HG03139 (cell line): ENCODE data around the gene BNC2.
"Not testable (repeated sequence)": the region's sequence is repeated elsewhere in the genome, so short reads cannot be mapped to it uniquely, and the experiment has no call there.

ENCODE experiments used
- ATAC-seq: cut with Tn5 transposase; IDR thresholded peaks from one replicate; pipeline ENCODE4 v1.9.1; 2021; ENCODE audit not compliant: unreplicated experiment

BNC2 gene, protein sequence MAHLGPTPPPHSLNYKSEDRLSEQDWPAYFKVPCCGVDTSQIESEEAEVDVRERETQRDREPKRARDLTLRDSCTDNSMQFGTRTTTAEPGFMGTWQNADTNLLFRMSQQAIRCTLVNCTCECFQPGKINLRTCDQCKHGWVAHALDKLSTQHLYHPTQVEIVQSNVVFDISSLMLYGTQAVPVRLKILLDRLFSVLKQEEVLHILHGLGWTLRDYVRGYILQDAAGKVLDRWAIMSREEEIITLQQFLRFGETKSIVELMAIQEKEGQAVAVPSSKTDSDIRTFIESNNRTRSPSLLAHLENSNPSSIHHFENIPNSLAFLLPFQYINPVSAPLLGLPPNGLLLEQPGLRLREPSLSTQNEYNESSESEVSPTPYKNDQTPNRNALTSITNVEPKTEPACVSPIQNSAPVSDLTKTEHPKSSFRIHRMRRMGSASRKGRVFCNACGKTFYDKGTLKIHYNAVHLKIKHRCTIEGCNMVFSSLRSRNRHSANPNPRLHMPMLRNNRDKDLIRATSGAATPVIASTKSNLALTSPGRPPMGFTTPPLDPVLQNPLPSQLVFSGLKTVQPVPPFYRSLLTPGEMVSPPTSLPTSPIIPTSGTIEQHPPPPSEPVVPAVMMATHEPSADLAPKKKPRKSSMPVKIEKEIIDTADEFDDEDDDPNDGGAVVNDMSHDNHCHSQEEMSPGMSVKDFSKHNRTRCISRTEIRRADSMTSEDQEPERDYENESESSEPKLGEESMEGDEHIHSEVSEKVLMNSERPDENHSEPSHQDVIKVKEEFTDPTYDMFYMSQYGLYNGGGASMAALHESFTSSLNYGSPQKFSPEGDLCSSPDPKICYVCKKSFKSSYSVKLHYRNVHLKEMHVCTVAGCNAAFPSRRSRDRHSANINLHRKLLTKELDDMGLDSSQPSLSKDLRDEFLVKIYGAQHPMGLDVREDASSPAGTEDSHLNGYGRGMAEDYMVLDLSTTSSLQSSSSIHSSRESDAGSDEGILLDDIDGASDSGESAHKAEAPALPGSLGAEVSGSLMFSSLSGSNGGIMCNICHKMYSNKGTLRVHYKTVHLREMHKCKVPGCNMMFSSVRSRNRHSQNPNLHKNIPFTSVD

DNA sequence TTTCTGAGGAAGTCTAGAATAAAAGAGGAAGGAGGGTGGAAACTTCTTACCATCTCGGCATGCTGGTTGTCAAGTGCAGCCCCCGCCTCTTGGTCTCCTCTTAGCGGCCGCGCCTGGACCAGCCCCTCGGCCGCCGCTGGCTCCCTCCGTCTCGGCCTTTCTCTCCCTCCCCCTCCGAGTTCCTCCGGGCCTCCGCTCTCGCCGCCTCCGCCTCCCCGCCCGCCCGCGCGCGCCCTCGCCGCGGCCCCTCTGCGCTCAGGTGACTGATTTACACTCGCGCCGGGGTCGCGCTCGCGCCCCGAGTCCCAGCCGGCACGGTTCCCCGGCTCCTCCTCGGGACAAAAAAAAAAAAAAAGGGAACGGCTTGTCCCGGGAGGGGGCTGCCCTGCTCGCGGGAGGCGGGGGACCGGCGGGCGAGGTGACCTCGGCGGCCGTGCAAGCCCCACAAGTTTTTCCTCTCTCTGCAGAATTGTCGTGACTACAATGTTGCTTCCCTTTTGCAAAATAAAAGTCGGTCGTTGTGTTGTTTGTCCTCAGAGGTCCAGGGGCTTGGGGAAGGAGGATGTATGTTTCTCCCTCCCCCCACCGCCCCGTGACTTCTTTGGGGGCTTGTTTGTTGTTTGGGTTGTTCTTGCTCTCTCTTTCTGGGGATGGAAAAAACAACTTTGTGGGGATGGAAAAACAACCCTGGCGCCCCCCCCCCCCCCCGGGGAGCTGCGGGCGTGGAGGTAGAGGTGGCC is at the start of gene BNC2:
Gene BNC2 (minus strand): TSS at position 75 of the 740 bp plus-strand sequence. CDS start 22 bp downstream, at position 53.
- ATAC-seq: no peak

GRCh38 chr9:16918920-16919319 is 48.5 kb upstream of the BNC2 start:
- ATAC-seq: no peak

DNA sequence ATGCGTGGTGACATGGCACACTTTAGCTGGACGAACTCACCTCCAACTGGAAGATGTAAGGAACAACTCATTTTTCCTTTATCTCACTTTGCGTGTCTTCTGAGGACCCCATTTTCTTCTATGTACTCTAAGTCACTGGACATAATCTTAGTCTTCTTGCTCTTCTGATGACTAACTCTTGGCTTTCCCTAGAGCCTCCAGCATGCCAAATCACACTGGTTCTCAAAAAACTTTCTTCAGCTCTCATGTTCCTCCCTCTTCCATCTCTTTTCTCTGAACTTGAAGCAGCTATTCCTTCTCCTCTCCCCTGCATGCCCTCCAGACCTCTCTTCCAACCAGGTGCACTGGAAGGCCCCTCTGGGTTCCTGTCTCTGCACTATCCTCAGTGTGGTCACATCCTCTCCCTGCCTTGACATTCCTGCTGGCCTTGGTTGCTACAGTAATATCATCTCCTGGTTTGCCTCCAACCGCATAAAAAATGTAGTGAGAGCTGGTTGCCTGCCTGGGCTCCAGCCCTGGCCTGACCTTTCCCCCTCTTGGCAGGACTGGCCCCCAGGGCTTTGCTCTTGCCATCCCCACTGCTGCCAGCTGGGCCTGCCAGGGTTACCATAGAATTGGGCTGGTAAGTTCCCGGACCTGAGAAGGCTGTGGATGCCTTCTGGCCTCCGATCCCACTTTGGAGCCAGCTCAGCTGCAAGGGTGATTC is 44.8 kb upstream of the BNC2 start:
- no peak for ATAC-seq

GRCh38 chr9:16912197-16912596 is 41.7 kb upstream of the BNC2 start:
- ATAC-seq: no peak

DNA sequence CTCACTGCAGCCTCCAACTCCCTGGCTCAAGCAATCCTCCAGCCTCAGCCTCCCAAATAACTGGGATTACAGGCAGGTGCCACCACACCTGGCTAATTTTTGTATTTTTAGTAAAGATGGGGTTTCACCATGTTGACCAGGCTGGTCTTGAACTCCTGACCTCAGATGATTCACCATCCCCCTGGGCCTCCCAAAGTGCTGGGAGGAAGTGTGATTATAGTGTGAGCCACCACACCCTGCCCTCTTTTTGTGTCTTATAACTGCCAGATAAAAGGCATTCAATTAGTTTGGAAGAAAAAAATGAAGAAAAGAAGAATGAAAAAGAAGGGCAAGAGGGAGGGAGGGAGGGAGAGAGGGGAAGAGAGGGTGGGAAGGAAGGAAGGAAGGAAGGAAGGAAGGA is 37.7 kb upstream of the BNC2 start:
- ATAC-seq: not testable (repeated sequence)

- ATAC-seq: no peak
Measured at GRCh38 chr9:16904655-16905054, 34.2 kb upstream of the BNC2 start.

DNA sequence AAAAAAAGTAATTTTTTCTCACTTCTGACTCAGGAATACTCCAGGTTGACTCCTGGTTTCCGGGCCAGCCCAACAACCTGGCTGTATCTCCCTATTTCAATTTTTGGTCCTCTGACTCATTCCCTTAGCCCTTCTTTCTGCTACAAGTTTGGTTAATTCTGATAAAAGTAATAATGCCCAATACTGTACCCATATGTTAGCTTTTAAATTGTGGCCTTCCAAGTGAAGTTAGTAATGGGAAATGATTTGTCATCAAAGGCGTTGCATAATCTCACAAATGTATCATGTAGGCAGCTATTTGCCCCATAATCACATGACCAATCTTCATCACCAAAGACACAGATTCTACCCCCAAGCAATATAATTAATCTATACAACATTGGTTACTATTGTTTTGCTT is 31.1 kb upstream of the BNC2 start:
- ATAC-seq: no peak

GRCh38 chr9:16899606-16900005 is 29.1 kb upstream of the BNC2 start:
- no peak for ATAC-seq

DNA sequence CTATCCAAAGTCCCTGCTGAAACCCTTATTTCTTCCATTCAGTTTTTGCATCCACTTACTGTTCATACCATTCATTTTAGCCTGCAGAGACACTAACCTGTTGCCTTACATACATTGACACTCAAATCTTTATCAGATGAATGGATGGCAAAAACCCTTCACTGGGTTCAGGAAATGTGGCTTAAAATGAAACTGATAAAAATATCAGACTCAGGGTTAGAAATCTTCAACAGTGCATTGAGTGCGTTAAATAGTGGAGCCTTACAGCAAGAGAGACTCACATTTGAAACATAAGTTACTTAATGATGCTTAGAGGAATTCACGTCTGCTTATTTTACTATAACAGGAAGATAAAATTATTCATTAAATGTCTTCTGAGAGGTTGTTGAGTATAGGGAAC is 28.0 kb upstream of the BNC2 start:
- no peak for ATAC-seq

GRCh38 chr9:16888594-16888993 is 18.1 kb upstream of the BNC2 start:
- ATAC-seq: no peak

- ATAC-seq: no peak
Measured at GRCh38 chr9:16885931-16886330, 15.5 kb upstream of the BNC2 start.

DNA sequence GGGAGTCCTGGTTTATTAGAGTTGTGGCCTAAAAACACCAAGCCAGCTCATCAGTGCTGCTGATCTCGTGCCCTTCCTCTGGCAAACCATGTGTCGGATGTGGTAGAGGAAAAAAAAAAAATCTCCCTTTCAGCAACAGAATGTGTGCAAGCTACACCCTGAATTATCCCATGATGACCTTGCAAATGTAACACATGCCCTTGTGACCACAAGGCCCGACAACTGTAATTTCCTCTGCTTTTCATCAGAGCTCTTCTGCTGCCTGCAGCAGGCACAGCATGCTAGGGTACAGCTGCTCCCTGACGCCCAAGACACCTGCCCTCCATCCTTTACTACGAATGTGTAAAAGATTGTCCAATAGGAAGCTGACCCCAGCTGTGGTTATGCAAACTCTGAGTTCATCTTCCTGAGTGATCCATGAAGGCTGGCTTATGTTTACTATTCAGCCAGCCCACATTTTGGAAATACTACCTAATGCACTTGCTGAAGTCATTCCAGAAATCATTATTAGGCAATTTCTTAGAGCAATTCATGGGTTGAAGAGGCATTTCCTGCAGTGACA is 14.6 kb upstream of the BNC2 start:
- no peak for ATAC-seq

- ATAC-seq: no peak
Measured at GRCh38 chr9:16884373-16884772, 13.9 kb upstream of the BNC2 start.

- ATAC-seq: no peak
Measured at GRCh38 chr9:16883586-16883985, 13.1 kb upstream of the BNC2 start.

DNA sequence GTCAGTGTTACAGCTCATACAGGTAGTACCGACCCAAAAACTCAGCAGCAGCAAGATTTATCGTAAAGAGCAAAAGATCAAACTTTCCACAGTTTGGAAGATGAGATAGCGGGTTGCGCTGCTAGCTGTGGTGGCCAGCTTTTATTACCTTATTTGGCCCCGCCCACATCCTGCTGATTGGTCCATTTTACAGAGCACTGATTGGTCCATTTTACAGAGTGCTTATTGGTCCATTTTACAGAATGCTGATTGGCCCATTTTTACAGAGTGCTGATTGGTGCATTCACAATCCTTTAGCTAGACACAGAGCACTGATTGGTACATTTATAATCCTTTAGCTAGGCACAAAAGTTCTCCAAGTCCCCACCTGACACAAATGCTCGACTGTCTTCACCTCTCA is 12.0 kb upstream of the BNC2 start:
- not testable (repeated sequence) for ATAC-seq

GRCh38 chr9:16879416-16879815 is 8.9 kb upstream of the BNC2 start:
- ATAC-seq: no peak

- ATAC-seq: no peak
Measured at GRCh38 chr9:16877256-16877655, 6.8 kb upstream of the BNC2 start.

- ATAC-seq: no peak
Measured at GRCh38 chr9:16873126-16873802, 2.8 kb upstream of the BNC2 start.

GRCh38 chr9:16871336-16872151 is 1.1 kb upstream of the BNC2 start:
- no peak for ATAC-seq
